ENCODE measurements around the gene GPR153. TPM values are rescaled to one million over a fixed set of nuclear protein-coding genes. Genes with fewer than 3 reads are reported as not detected.
A peak's percentile ranks its signal among the peaks of the same experiment; 100 is the strongest.

GPR153 gene
- total RNA-seq, 1 experiment from 2014 or later: 4.8 TPM

DNA sequence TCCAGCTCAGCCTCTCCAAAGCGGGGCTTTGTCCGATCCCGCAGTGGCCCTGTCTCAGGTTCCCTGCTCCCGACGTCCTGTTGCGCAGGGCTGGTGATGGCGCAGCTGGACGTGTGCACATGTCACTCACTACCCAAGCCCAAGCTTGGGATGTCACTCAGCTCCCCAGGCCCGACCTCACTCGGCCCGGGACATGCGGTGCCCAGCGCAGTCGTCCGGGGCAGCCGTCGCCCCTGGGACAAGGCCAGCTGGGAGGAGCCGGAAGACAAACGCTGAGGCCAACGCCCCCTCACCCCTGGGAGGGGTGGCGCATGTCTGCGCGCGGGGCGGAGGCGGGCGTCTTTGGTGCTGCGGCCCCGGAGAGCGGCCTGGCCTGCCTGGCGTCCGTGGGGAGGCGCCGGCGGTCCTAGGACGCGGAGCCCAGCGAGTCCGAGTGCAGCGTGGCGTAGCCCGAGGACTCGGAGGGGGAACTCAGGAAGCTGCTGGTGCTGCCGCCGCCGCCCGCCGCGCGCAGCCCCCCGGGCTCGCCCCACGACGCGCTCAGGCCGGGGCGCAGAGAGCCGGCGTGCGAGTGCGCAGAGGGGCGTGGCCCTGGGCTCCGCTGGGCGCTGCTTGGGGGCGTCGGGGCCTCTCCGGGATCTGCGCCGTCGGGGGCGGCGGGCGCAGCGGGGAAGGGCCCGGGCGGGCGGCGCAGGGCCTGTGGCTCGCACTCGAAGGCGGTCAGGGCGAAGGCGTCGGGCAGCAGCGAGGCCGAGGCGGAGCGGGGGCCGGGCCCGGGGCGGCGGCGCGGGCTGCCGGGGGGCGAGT is 11.8 kb downstream of the GPR153 start:
- DNase-seq (ENCODE audit: low spot score): no peak

GRCh38 chr1:6248161-6248776 is 12.6 kb downstream of the GPR153 start:
- DNase-seq (ENCODE audit: low spot score): no peak

- DNase-seq (ENCODE audit: low spot score): no peak
Measured at GRCh38 chr1:6247651-6248050, 13.2 kb downstream of the GPR153 start.

GRCh38 chr1:6246497-6247467 is 14.1 kb downstream of the GPR153 start:
- DNase-seq (ENCODE audit: low spot score): peak; percentile 72

GRCh38 chr1:6245869-6246496 is 14.9 kb downstream of the GPR153 start:
- DNase-seq (ENCODE audit: low spot score): no peak

DNA sequence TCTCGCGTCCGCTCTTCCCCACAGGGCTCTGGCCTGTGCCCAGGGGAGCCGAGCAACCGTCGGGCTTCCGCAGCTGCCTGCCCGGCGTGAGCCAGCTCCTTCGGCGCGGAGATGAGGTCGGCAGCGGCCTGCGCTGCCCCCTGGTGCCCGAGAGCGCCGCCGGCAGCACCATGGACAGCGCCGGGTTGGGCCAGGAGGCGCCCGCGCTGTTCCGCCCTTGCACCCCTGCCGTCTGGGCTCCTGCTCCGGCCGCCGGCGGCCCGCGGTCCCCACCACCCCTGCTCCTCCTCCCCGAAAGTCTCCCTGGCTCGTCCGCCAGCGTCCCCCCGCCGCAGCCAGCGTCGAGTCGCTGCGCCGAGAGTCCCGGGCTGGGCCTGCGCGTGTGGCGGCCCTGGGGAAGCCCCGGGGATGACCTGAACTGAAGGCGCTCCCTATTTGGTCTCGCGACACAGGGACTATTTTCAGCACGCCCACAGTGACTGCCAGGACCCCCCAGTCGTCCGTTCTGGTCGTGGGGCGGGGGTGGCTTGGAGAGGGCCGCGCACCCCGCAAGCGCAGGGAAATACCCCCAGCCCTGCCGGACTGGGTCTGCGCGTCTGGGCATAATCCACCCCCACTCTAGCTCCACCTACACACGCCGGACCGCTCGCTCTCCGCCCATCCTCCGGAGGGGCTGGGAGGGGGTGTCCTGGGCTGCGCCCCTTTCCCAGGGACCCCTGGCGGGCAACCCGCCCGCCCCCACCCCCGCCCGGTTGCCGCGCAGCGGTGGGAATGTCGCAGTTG is 15.6 kb downstream of the GPR153 start:
- DNase-seq (ENCODE audit: low spot score): peak; percentile 81

DNA sequence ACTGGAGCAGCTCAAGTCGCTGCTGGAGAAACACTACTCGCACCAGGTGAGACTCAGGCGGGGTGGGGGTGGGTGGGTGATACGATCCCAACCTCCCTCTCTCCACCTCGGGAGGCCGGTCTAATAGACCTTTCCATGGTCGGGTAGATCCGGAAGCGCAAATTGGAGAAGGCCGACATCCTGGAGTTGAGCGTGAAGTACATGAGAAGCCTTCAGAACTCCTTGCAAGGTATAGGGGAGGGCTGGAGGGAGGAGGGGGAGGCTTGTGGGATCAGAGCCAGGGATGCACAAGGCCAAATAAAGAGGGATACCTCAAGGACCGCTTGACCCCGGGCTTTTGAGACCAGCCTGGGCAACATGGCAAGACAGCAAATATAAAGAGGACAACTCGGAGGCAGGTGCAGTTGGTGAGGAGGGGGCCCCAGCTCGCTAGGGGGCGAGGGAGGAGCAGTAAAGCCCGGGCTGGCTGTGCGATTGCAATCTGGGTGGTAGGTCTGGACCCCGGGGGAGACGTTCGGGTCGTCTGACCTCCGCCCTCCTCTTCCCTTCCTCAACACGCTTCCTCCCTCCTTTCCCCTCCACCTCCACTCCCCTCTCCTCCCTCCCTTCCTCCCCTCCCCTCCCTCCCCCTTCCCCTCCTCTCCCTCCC is 16.4 kb downstream of the GPR153 start:
- DNase-seq (ENCODE audit: low spot score): no peak

DNA sequence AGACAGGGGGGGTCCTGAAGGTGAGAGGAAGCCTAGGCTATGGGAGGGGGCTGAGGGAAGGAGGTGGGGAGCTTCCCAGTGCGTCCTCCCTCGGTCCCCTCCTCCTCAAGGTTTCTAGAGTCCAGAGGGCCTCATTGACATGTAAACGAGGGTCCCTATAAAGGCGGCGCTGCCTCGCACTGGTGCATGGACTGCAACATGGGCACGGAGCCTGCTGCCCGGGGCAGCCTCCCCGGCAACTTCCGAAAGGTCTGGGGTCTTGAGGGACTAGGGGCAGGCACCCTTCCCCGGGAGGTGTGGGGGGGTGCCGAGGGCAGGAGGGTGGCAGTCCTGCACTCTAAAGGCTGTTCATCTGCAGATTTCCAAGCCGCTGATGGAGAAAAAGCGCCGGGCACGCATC is 16.9 kb downstream of the GPR153 start, which contains the start of gene HES3:
Gene HES3 (plus strand): TSS at position 187 of the 400 bp plus-strand sequence. CDS start 187 bp downstream, at position 374.
- DNase-seq (ENCODE audit: low spot score): no peak

DNA sequence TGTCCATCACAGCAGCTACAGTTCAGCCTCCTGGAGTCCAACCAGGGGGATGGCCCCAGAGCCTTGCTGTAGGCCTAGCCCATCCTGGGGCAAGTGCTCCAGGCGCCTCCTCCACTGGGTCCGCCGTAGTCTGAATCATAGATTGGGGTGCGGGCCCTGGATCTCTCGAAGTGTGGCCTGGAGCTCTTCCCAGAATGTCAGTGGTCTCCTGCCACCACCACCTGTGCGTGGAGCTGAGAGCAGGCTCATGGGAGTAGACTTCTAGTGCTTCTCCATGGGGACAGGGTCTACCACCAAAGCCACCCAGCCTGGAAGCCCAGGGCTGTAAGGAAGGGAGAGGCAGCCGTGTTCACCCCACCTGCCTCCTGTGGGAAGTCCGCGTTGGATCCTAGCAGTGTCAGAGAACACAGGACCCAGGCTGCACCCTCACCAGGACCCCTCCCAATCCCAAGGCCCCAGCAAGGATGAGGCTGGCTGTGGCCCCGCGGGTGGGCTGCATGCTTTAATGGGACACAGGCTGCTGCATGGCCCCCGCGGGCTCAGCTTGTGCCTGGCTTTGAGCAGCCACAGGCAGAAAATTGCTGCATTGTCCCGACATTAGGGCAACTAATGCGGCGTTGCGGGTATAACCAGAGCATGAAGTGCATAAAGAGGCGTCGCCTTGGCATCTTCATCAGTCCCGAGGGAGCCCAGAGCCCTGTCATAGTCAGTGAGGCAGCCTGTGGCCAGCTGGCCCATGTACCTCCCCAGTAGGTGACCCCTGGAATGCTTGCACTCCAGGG is 17.7 kb downstream of the GPR153 start:
- DNase-seq (ENCODE audit: low spot score): no peak

GRCh38 chr1:6241887-6242740 is 18.8 kb downstream of the GPR153 start:
- DNase-seq (ENCODE audit: low spot score): no peak

- DNase-seq (ENCODE audit: low spot score): no peak
Measured at GRCh38 chr1:6241107-6241886, 19.6 kb downstream of the GPR153 start.

- no peak for DNase-seq (ENCODE audit: low spot score)
Measured at GRCh38 chr1:6239950-6240768, 20.7 kb downstream of the GPR153 start.

DNA sequence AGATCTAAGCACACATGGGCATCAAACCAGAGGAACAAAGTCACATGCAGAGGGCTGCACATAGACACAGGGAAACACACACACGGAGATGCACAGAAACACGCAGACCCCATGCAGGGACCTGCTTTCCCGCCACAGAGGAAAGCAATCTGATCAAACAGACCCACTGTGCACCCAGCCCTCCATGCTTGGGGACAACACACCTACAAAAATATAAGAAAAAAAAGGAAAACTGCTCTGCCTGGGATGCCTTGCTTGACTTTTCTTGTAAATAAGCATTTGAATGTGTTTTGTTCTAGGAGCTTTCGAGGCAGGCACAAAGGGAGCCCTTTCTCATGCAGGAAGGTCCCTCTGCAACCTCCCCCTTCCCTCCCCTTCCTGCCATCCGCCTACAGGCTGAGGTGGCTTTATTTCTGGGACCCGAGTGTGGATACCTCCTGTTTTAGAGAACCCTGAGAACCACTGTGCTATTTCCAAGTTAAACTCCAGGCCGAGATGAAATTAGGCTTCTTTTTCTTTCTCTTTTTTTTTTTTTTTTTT is 21.6 kb downstream of the GPR153 start:
- no peak for DNase-seq (ENCODE audit: low spot score)

DNA sequence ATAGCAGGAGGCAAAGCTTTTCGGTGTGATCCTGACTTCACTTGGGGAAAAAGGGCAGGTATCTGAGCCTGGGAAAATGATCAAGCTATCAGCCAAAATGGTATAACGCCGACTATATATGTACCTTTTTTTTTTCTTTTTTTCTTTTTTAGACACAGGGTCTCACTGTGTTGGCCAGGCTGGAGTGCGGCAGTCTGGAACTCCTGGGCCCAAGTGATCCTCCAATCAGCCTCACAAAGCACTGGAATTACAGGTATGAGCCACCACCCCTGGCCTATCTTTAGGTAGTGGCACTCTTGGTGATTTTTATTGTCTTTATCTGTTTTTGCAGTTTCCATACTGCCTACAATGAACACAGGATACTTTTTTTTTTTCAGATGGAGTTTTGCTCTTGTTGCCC is 23.8 kb downstream of the GPR153 start:
- DNase-seq (ENCODE audit: low spot score): no peak

DNA sequence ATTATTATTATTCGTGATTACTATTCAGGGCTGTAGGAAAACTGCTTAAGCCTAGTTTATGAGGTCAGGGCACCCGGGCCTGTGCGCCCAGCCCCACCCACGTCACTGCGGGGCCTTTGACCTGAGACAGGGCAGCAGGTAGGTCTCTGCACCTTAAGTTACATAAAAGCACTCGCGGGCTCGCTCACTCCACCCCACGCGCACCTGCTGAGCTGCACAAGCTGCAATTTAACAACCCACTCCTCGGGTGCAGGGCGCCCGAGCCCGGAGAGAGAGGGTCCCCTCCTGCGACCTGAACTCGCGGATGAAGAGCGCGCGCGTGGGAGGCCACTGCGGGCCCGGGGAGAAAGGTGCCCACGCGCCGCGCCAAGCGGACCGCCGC is 25.6 kb downstream of the GPR153 start:
- no peak for DNase-seq (ENCODE audit: low spot score)

- DNase-seq (ENCODE audit: low spot score): no peak
Measured at GRCh38 chr1:6234502-6235295, 26.2 kb downstream of the GPR153 start.
